GM12873 (cell line): ENCODE results near the gene OPN1MW3.

Experiments
- TF ChIP-seq, protein P1 (sequence below): IDR thresholded peaks from 2 replicates; pipeline ENCODE4 v1.5.1; 2012; ENCODE audit warnings: low read depth, mild to moderate bottlenecking, moderate library complexity, low read length, control low read depth; ENCODE audit not compliant: insufficient read depth; ENCODE audit errors: missing control alignments

OPN1MW3 gene

GRCh38 chrX:154303476-154303875 lies 46.1 kb downstream of the OPN1MW3 start:
- TF ChIP-seq, protein P1, sequence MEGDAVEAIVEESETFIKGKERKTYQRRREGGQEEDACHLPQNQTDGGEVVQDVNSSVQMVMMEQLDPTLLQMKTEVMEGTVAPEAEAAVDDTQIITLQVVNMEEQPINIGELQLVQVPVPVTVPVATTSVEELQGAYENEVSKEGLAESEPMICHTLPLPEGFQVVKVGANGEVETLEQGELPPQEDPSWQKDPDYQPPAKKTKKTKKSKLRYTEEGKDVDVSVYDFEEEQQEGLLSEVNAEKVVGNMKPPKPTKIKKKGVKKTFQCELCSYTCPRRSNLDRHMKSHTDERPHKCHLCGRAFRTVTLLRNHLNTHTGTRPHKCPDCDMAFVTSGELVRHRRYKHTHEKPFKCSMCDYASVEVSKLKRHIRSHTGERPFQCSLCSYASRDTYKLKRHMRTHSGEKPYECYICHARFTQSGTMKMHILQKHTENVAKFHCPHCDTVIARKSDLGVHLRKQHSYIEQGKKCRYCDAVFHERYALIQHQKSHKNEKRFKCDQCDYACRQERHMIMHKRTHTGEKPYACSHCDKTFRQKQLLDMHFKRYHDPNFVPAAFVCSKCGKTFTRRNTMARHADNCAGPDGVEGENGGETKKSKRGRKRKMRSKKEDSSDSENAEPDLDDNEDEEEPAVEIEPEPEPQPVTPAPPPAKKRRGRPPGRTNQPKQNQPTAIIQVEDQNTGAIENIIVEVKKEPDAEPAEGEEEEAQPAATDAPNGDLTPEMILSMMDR: no peak

- TF ChIP-seq, protein P1: no peak
These were observed 47.5 kb downstream of the OPN1MW3 start for GRCh38 chrX:154304846-154305245.

DNA sequence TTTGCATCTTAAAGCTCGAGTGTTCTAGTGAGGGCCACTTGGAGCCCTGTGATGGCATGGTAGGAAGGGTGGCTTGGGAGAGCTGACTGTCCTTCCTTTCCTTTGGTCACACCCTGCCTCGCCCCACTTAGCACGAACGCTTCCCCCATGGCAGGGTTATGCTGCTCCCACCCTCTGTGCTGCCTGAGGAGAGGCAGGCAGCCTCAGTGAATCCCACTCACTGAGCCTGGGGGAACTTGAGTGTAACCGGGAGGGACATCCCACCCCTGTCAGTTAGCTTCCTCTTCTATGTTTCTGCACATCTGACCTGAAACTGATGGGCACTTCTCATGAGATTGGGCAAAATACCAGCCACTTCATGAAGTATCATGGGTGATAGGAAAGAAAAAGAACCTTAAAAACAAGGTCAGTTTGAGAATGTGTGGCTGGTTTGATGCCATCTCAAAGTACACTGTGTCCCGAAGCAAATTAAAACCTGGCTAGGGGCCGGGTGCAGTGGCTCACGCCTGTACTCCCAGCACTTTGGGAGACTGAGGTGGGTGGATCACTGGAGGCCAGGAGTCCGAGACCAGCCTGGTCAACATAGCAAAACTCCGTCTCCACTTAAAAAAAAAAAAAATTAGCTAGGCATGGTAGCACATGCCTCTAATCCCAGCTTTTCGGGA lies 48.3 kb downstream of the OPN1MW3 start:
- TF ChIP-seq, protein P1: no peak

GRCh38 chrX:154307202-154307601 lies 49.8 kb downstream of the OPN1MW3 start:
- TF ChIP-seq, protein P1: no peak

GRCh38 chrX:154308108-154308946 lies 50.9 kb downstream of the OPN1MW3 start:
- TF ChIP-seq, protein P1: peak; percentile 83

- TF ChIP-seq, protein P1: no peak
These were observed 51.8 kb downstream of the OPN1MW3 start for GRCh38 chrX:154309041-154309775.
